IPS-20b (cell line): ENCODE measurements around the gene FGF12.
A peak's percentile ranks its signal among the peaks of the same experiment; 100 is the strongest.

Experiments used
- H3K27ac ChIP-seq: one replicate; pipeline ENCODE4 v1.5.1; 2013; ENCODE audit warnings: low read length
- H3K27me3 ChIP-seq: 2 replicates; pipeline ENCODE4 v1.6.1; 2013; ENCODE audit warnings: mild to moderate bottlenecking, low read length, inconsistent platforms; ENCODE audit not compliant: insufficient read depth
- H3K36me3 ChIP-seq: 2 replicates; pipeline ENCODE4 v1.6.1; 2013; ENCODE audit warnings: low read depth, mild to moderate bottlenecking, inconsistent platforms, low read length, moderate library complexity; ENCODE audit not compliant: insufficient read depth
- H3K4me1 ChIP-seq: 2 replicates; pipeline ENCODE4 v1.6.1; 2013; ENCODE audit warnings: mild to moderate bottlenecking, control low read depth, inconsistent platforms, low read length, moderate library complexity; ENCODE audit not compliant: insufficient read depth
- H3K4me3 ChIP-seq: 2 replicates; pipeline ENCODE4 v1.5.1; 2013; ENCODE audit warnings: mild to moderate bottlenecking, low read length, inconsistent platforms
- H3K9ac ChIP-seq: 2 replicates; pipeline ENCODE4 v1.6.1; 2013; ENCODE audit warnings: low read depth, mild to moderate bottlenecking, inconsistent platforms, low read length, moderate library complexity
- H3K9me3 ChIP-seq: 2 replicates; pipeline ENCODE4 v1.6.1; 2013; ENCODE audit warnings: mild to moderate bottlenecking, low read depth, low read length, inconsistent platforms; ENCODE audit not compliant: insufficient read depth

FGF12 gene

GRCh38 chr3:192422997-192423342, 304.4 kb downstream of the FGF12 start:
- no peaks in the 10 kb centered on the region for H3K36me3 ChIP-seq
- H3K27me3 ChIP-seq, result no peaks in the 10 kb centered on the region
- H3K4me1 ChIP-seq, result peaks cover 8% of the 10 kb centered on the region
- H3K4me3 ChIP-seq, result no peak overlapping the region
- H3K9me3 ChIP-seq, result no peaks in the 10 kb centered on the region
- no peak overlapping the region for H3K9ac ChIP-seq
- no peak overlapping the region for H3K27ac ChIP-seq

- no peaks in the 10 kb centered on the region for H3K36me3 ChIP-seq
- H3K4me3 ChIP-seq, result no peak overlapping the region
- no peaks in the 10 kb centered on the region for H3K27me3 ChIP-seq
- H3K27ac ChIP-seq, result no peak overlapping the region
- no peaks in the 10 kb centered on the region for H3K9me3 ChIP-seq
- peaks cover 13% of the 10 kb centered on the region for H3K4me1 ChIP-seq
- H3K9ac ChIP-seq, result no peak overlapping the region
Observed at GRCh38 chr3:192422321-192422996, 304.9 kb downstream of the FGF12 start.

- Histone ChIP-seq H3K27me3 (0 out of 2 replicates have a peak, but pooled peaks cover 12% of the 10 kb centered on the region), H3K9me3 (no peaks in the 10 kb centered on the region), H3K4me1 (peaks cover 28% of the 10 kb centered on the region), H3K36me3 (no peaks in the 10 kb centered on the region), H3K27ac (no peak overlapping the region), H3K9ac (no peak overlapping the region), H3K4me3 (no peak overlapping the region)
Observed at GRCh38 chr3:192419312-192419711, 308.0 kb downstream of the FGF12 start.

- no peak overlapping the region for H3K27ac ChIP-seq
- no peaks in the 10 kb centered on the region for H3K36me3 ChIP-seq
- no peaks in the 10 kb centered on the region for H3K9me3 ChIP-seq
- peak overlapping the region; percentile 34; the same call in 1 of the 2 replicates for H3K4me3 ChIP-seq
- peaks cover 29% of the 10 kb centered on the region for H3K4me1 ChIP-seq
- H3K27me3 ChIP-seq, result peaks cover 22% of the 10 kb centered on the region
- H3K9ac ChIP-seq, result no peak overlapping the region
Observed at GRCh38 chr3:192417559-192418055, 309.7 kb downstream of the FGF12 start.

GRCh38 chr3:192417017-192417416, 310.3 kb downstream of the FGF12 start:
- Histone ChIP-seq H3K36me3 (no peaks in the 10 kb centered on the region), H3K4me1 (peaks cover 35% of the 10 kb centered on the region), H3K9ac (no peak overlapping the region), H3K27me3 (peaks cover 28% of the 10 kb centered on the region), H3K9me3 (no peaks in the 10 kb centered on the region), H3K4me3 (peak overlapping the region; percentile 34; the same call in 1 of the 2 replicates), H3K27ac (no peak overlapping the region)

GRCh38 chr3:192413461-192413860, 313.9 kb downstream of the FGF12 start:
- peaks cover 58% of the 10 kb centered on the region for H3K27me3 ChIP-seq
- no peak overlapping the region for H3K27ac ChIP-seq
- H3K9me3 ChIP-seq, result no peaks in the 10 kb centered on the region
- H3K4me3 ChIP-seq, result no peak overlapping the region
- H3K4me1 ChIP-seq, result peaks cover 34% of the 10 kb centered on the region
- H3K36me3 ChIP-seq, result no peaks in the 10 kb centered on the region
- H3K9ac ChIP-seq, result no peak overlapping the region

GRCh38 chr3:192410684-192410960, 316.7 kb downstream of the FGF12 start:
- H3K9me3 ChIP-seq, result no peaks in the 10 kb centered on the region
- H3K4me1 ChIP-seq, result peaks cover 15% of the 10 kb centered on the region
- H3K27ac ChIP-seq, result no peak overlapping the region
- H3K9ac ChIP-seq, result no peak overlapping the region
- H3K4me3 ChIP-seq, result peak overlapping the region; percentile 87; the same call in 1 of the 2 replicates
- no peaks in the 10 kb centered on the region for H3K36me3 ChIP-seq
- H3K27me3 ChIP-seq, result peaks cover 78% of the 10 kb centered on the region

- no peak overlapping the region for H3K27ac ChIP-seq
- peaks cover 15% of the 10 kb centered on the region for H3K4me1 ChIP-seq
- no peaks in the 10 kb centered on the region for H3K9me3 ChIP-seq
- no peaks in the 10 kb centered on the region for H3K36me3 ChIP-seq
- H3K27me3 ChIP-seq, result peaks cover 76% of the 10 kb centered on the region
- peak overlapping the region; percentile 87 for H3K4me3 ChIP-seq
- H3K9ac ChIP-seq, result peak overlapping the region; percentile 13; the same call in 1 of the 2 replicates
Observed at GRCh38 chr3:192409838-192410683, 317.3 kb downstream of the FGF12 start.

- Histone ChIP-seq H3K27me3 (peaks cover 72% of the 10 kb centered on the region), H3K36me3 (no peaks in the 10 kb centered on the region), H3K4me1 (peaks cover 15% of the 10 kb centered on the region), H3K4me3 (peak overlapping the region; percentile 87), H3K27ac (no peak overlapping the region), H3K9ac (peak overlapping the region; percentile 68; the same call in 1 of the 2 replicates), H3K9me3 (no peaks in the 10 kb centered on the region)
Observed at GRCh38 chr3:192409201-192409837, 318.0 kb downstream of the FGF12 start.

- Histone ChIP-seq H3K4me1 (peaks cover 15% of the 10 kb centered on the region), H3K36me3 (no peaks in the 10 kb centered on the region), H3K9ac (peak overlapping the region; percentile 68; the same call in 1 of the 2 replicates), H3K27ac (no peak overlapping the region), H3K4me3 (peak overlapping the region; percentile 87), H3K9me3 (no peaks in the 10 kb centered on the region), H3K27me3 (peaks cover 72% of the 10 kb centered on the region)
Observed at GRCh38 chr3:192408647-192409200, 318.6 kb downstream of the FGF12 start.

- Histone ChIP-seq H3K36me3 (no peaks in the 10 kb centered on the region), H3K27ac (no peak overlapping the region), H3K9me3 (no peaks in the 10 kb centered on the region), H3K27me3 (peaks cover 66% of the 10 kb centered on the region), H3K4me3 (peak overlapping the region; percentile 87), H3K9ac (peak overlapping the region; percentile 49; the same call in 1 of the 2 replicates), H3K4me1 (peaks cover 15% of the 10 kb centered on the region)
Observed at GRCh38 chr3:192408007-192408646, 319.2 kb downstream of the FGF12 start.
